ENCODE measurements around the gene DOC2B. TPM values are rescaled to one million over a fixed set of nuclear protein-coding genes. Genes with fewer than 3 reads are reported as not detected.

The DOC2B gene
- total RNA-seq, 1 donor from 2014 or later = 29.7 TPM

DNA sequence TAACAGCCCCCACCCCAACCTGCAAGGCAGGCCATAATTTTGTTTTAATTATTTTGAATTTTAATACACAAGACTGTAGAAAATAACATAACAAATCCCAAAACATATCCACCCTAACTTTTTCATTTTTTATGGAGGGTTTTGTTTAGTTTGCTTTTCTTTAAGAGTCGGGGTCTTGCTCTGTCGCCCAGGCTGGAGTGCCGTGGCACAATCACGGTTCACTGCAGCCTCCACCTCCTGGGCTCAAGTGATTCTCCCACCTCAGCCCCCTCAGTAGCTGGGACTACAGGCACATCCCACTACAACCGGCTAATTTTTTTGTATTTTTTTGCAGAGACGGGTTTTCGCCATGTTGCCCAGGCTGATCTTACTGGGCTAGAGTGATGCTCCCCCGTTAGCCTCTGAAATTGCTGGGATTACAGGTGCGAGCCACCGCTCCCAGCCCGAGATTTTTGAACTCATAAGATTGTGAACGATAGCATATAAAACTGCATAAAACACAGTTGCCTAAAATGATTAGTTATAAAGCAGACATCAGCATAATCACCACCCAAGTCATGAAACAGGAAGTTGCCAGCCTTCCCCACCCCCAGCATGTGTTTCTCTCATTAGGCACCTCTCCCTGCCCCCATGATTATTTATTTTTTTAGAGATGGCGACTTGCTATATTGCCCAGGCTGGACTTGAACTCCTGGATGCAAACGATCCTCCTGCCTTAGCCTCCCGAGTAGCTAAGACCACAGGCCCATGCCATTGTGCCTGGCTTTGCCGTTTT lies 13.6 kb upstream of the DOC2B start:
- H3K4me3 ChIP-seq (ENCODE audit: low read depth, low read length) = no peak overlapping the region
- TF ChIP-seq, protein P1, sequence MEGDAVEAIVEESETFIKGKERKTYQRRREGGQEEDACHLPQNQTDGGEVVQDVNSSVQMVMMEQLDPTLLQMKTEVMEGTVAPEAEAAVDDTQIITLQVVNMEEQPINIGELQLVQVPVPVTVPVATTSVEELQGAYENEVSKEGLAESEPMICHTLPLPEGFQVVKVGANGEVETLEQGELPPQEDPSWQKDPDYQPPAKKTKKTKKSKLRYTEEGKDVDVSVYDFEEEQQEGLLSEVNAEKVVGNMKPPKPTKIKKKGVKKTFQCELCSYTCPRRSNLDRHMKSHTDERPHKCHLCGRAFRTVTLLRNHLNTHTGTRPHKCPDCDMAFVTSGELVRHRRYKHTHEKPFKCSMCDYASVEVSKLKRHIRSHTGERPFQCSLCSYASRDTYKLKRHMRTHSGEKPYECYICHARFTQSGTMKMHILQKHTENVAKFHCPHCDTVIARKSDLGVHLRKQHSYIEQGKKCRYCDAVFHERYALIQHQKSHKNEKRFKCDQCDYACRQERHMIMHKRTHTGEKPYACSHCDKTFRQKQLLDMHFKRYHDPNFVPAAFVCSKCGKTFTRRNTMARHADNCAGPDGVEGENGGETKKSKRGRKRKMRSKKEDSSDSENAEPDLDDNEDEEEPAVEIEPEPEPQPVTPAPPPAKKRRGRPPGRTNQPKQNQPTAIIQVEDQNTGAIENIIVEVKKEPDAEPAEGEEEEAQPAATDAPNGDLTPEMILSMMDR (conservative IDR thresholded peaks at IDR 0.05; ENCODE audit: low read depth, low read length) = no peak

GRCh38 chr17:193841-194806 lies 12.7 kb upstream of the DOC2B start:
- TF ChIP-seq, protein P1 (conservative IDR thresholded peaks at IDR 0.05; ENCODE audit: low read depth, low read length) = no peak
- no peak for DNase-seq (ENCODE audit: low read depth)
- no peak overlapping the region for H3K4me3 ChIP-seq (ENCODE audit: low read depth, low read length)

More for the DNA sequence above, 13.6 kb upstream of the DOC2B start:
- no peak for DNase-seq (ENCODE audit: low read depth)

- TF ChIP-seq, protein P1 (conservative IDR thresholded peaks at IDR 0.05; ENCODE audit: low read depth, low read length) = no peak
- DNase-seq (ENCODE audit: low read depth) = no peak
- H3K4me3 ChIP-seq (ENCODE audit: low read depth, low read length) = no peak overlapping the region
These were observed 12.0 kb upstream of the DOC2B start for GRCh38 chr17:193426-193810.

DNA sequence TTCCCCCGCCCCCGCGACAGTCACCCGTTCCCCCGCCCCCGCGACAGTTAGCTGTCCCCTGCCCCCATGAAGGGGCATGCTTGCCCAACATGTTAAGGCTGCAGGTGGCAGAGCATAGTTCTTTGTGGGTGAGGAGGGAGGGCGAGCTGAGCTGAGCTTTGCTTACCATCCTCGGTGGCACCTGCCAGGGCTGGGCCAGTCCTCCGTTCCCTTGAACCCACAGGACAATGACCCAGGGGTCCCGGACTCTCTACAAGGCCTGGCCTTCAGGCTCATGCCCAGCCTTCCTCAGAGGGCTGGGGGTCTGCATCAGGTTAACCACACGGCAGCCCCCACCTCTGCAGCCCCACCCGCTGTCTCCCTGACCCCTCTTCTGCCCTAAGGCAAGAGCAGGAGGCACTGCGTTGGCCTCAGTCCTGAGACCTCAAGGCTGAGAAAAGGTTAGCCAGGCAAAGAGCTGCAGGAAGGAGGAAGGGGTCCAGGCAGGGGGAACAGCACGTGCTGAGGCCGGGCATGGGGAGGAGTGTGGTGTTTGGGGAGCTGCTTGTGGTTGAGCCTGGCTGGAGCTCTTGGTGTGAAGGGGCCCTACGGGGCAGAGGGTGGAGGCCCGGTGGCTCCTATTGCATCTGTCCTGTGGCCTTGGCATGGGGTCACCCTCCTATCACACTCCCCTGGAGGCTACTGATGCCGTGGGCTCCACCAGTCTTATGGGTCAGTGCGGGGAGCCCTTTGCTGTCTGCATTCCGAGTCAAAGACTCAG lies 11.4 kb upstream of the DOC2B start:
- no peak overlapping the region for H3K4me3 ChIP-seq (ENCODE audit: low read depth, low read length)
- TF ChIP-seq, protein P1 (conservative IDR thresholded peaks at IDR 0.05; ENCODE audit: low read depth, low read length) = no peak
- no peak for DNase-seq (ENCODE audit: low read depth)

DNA sequence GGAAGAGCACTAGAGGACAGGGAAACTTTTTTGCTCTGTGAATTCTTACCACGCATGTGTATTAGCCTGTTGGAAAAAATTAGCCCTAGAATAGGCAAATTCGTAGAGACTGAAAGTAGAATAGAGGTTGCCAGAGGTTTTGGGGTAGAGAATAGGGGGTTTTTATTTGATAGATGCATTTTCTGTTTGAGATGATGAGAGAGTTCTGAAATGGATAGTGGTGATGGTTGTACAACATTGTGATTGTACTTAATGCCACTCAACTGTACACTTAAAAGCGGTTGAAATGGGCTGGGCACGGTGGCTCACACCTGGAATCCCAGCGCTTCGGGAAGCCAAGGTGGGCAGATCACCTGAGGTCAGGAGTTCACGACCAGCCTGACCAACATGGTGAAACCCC lies 8.0 kb upstream of the DOC2B start:
- DNase-seq (ENCODE audit: low read depth) = no peak
- TF ChIP-seq, protein P1 (conservative IDR thresholded peaks at IDR 0.05; ENCODE audit: low read depth, low read length) = no peak
- no peak overlapping the region for H3K4me3 ChIP-seq (ENCODE audit: low read depth, low read length)

GRCh38 chr17:187130-187529 lies 5.7 kb upstream of the DOC2B start:
- H3K4me3 ChIP-seq (ENCODE audit: low read depth, low read length) = no peak overlapping the region
- no peak for DNase-seq (ENCODE audit: low read depth)
- TF ChIP-seq, protein P1 (conservative IDR thresholded peaks at IDR 0.05; ENCODE audit: low read depth, low read length) = no peak
